Erythroblast (primary cell): ENCODE measurements around the gene RFNG.

Experiments used
- DNase-seq, 2 experiments: peaks; one replicate each; lab custom pipeline; 2025; lab: John Stamatoyannopoulos, UW
- GATA1 ChIP-seq: IDR thresholded peaks from 2 replicates; pipeline ENCODE4 v1.6.1; 2011; ENCODE audit warnings: low read depth, mild to moderate bottlenecking, control low read depth, low read length, moderate library complexity
- POLR2A ChIP-seq: IDR thresholded peaks from 2 replicates; pipeline ENCODE4 v1.6.1; 2011; ENCODE audit warnings: mild to moderate bottlenecking, low read length

RFNG gene

DNA sequence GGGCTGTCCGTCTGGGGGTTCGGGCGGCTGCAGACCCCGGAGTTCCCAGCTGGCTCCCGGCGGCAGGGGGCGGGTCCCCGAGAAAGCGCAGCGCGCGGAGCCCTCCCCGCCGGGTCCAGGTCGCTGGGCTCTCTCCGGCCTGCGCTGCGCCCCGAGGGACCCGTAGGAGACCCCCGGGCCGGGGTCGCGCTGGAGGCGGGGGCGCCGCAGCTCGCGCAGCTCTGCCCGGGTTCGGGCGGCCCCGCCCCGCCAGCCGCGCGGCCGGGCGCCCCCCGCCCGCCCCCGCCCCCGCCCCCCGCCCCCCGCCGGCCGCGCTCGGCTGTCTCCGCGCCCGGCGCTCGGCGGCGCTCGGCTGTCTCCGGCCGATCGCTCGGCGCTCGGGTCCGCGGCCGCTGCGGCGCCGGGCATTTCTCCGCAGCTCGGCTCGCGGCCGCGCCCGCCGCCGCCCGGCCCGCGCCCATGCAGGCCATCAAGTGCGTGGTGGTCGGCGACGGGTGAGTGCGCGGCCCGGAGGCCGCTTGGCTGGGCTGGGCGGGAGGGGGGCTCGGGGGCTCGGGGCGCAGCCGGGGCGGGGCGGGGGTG lies 20.2 kb downstream of the RFNG start, which contains the start of gene RAC3:
Gene RAC3, plus strand, starts transcription at position 376 of the 582 bp plus-strand sequence. Its CDS starts 84 bp downstream, at position 460.
- TF ChIP-seq GATA1 (no peak), POLR2A (no peak)
- peak; percentile 54 to 60 for DNase-seq

GRCh38 chr17:82030470-82031302 lies 20.9 kb downstream of the RFNG start:
- peak; percentile 83 to 89 for DNase-seq
- TF ChIP-seq POLR2A (no peak), GATA1 (no peak)

DNA sequence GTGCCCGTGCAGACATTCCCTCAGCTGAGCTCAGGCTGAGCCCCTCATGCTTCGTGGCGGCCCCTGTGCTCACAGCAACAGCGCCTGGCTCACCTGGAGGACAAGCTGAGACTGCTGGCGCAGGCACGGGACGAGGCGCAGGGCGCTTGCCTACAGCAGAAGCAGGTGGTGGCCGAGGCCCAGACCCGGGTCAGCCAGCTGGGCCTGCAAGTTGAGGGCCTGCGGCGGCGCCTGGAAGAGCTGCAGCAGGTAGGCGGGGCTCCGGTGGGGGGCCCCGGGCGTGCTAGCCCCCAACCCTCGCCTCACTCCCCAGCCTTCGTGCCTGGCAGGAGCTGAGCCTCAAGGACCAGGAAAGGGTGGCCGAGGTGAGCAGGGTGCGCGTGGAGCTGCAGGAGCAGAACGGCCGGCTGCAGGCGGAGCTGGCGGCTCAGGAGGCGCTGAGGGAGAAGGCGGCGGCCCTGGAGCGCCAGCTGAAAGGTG lies 21.6 kb downstream of the RFNG start:
- TF ChIP-seq GATA1 (no peak), POLR2A (no peak)
- no peak for DNase-seq

DNA sequence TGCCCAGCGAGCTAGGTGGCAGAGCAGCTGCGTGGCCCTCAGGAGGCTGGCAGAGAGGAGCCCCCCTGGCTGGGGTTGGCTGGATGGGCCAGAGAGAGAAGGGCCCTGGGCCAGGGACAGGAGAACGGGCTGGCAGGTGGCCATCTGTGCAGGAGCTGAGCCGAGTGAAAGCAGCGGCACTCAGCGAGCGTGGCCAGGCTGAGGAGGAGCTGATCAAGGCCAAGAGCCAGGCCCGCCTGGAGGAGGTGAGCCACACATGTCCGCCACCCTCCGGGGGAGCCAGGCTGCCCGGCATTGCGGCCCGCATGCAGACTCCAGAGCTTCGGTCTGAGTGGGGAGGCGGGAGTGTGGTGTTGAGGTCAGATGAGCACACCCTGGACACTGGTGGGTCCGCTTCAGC lies 22.2 kb downstream of the RFNG start:
- no peak for DNase-seq
- no peak for TF ChIP-seq GATA1
- no peak for TF ChIP-seq POLR2A

DNA sequence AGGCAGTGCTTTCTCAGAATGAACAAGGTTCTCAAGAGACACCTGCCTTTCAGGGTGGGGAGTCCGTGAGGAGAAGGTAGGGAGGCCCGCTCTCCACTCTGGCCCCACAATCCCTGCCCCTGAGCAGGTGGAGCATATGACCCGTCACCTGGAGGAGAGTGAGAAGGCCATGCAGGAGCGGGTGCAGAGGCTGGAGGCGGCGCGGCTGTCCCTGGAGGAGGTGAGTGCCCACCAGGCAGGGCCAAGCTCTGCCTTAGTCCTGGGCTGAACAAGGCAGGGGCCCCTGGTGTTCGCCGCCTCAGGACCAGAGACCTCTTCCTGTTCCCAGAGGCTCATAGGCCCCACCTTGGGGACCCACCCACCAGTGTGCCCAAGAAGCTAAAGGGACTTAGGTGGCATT lies 22.6 kb downstream of the RFNG start:
- TF ChIP-seq GATA1 (no peak), POLR2A (no peak)
- no peak for DNase-seq

DNA sequence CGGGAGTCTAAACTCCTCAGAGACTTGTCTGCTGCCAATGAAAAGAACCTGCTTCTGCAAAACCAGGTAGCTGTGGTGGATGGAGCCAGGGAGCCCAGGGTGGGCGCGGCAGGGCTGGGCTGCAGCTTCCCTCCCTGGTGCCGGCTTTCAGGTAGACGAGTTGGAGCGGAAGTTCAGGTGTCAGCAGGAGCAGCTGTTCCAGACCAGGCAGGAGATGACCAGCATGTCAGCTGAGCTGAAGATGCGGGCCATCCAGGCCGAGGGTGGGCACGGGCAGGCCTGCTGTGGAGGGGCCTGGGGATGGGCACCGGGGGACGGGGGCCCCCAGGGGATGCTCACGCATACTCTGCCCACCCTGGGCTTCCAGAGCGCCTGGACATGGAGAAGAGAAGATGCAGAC lies 23.4 kb downstream of the RFNG start:
- TF ChIP-seq GATA1 = no peak
- no peak for TF ChIP-seq POLR2A

DNA sequence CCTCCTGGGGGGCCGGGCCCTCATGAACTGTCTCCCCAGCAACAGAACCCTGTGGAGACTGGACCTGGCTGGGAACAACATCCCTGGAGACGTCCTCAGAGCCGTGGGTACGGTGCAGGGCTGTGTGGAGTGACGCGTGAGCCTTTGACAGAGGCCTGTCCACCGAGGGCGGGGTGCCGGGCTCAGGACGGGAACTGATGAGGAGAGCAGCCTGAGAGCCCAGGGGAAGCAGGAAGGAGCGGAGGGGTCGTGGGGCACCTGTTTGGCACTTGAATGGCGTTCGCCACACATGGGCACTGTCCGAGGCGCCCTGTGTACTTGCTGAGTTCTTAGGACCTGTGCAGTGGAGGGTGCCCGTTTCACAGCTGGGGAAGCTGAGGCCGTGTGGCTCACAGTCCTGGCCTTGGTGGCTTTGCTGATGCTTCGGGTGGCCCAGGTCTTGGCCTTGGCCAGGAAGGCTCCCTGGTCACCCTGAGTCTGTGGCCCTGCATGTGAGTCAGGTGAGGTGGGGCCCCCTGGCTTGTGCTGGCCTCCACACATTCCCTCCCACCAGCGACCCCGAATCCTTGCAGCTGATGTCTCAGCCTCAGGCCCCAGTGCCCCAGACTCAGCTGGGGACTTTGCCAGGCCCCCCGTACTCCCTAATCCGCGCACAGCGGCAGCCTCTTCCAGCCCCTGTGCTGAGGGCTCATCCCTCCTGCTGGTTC lies 26.1 kb downstream of the RFNG start:
- TF ChIP-seq POLR2A (no peak), GATA1 (no peak)
- DNase-seq = no peak

More for the DNA sequence above, 23.4 kb downstream of the RFNG start:
- DNase-seq = no peak

DNA sequence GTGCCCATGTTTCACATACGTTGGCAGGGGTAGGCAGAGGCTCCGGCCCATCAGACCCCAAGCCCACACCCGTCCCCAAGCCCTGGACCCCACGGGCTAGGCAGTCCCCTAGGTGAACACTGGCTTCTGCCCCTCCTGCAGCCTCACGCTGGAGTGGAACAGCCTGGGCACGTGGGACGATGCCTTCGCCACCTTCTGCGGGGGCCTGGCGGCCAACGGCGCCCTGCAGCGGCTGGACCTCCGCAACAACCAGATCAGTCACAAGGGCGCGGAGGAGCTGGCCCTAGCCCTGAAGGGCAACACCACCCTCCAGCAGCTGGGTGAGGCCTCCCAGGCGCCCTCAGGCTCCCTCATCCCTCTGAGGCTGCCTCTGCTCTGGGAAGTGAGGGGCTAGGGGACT lies 26.8 kb downstream of the RFNG start:
- DNase-seq = no peak

DNA sequence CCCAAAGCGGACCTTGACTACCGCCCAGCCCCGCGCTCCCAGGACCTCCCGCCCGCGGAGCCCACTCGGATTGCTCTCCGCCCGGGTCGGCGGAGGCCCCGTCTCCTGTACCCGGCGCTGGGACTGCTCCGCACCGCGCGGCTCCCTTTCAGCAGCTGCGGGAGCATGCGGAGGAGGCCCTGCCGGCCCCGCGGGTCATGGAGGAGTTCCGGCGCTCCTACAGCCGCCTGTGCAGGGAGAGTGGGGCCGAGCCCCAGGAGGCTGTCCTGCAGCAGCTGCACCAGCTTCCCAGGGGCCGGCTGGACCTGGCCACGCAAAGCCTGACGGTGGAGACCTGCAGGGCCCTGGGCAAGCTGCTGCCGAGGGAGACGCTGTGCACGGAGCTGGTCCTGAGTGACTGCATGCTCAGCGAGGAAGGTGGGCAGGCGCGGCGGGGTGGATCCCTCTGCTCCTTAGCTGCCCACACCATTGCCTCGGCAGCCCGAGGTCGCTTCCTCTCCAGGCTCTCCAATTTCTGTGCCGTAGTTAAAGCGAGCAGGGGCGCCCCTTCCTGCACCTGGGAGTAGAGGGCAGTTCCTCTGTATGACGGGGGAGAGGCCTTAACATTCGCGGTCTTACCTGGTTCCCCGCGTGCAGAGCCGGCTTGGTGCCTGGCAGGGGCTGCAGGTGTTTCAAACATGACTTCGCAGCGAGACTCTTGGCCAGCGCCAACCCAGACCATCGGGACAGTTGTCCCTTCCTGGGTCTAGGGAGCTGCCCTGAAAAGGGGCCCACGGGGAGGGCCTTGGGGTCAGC lies 28.0 kb downstream of the RFNG start:
- TF ChIP-seq POLR2A = no peak
- no peak for TF ChIP-seq GATA1
- peak; percentile 63 to 66 for DNase-seq

More for the DNA sequence above, 26.8 kb downstream of the RFNG start:
- TF ChIP-seq GATA1 = no peak
- TF ChIP-seq POLR2A = no peak

- peak; percentile 100 for DNase-seq
- TF ChIP-seq POLR2A = no peak
- TF ChIP-seq GATA1 = no peak
Observed at GRCh38 chr17:82022981-82023446, 28.6 kb downstream of the RFNG start, which contains the start of gene LRRC45. TSS of gene LRRC45 (plus strand) at chr17:82023305. CDS start at chr17:82023644, 339 bp downstream.

GRCh38 chr17:82022310-82022980 lies 29.2 kb downstream of the RFNG start, which contains the start of gene CENPX:
TSS of gene CENPX (minus strand) at chr17:82022878. CDS start at chr17:82022861, 17 bp downstream.
- DNase-seq = peak; percentile 51 to 63
- no peak for TF ChIP-seq GATA1
- TF ChIP-seq POLR2A = peak; percentile 41

GRCh38 chr17:82021900-82022309 lies 29.7 kb downstream of the RFNG start:
- no peak for DNase-seq
- TF ChIP-seq GATA1 = no peak
- no peak for TF ChIP-seq POLR2A
